Measurements from ENCODE around the gene ROMO1. TPM values are rescaled to one million over a fixed set of nuclear protein-coding genes. Genes with fewer than 3 reads are reported as not detected.
"Not testable (repeated sequence)": the region's sequence is repeated elsewhere in the genome, so short reads cannot be mapped to it uniquely, and the experiment has no call there.

ROMO1 gene
- total RNA-seq, 1 donor from 2014 or later = 103 TPM

DNA sequence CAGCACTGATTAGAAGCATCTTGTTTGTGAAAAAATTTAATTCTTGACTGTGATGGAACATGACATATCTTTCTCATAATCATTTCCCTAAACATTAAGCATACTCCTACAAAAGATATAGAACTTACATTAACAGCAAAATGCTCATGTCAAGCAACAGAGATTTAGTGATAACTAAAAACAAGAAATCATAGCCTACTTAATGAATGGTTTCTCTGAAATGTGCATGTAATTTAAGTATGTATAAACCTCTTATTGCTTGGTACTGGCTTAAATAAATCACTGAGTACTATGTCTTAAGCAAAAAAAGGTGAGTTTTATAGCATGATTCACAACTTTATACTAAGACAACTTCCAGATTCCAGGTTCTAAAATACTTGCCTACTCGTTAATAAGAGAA lies 9.3 kb downstream of the ROMO1 start:
- Histone ChIP-seq H3K27ac (ENCODE audit: low read depth, low read length) (no peak overlapping the region), H3K27me3 (ENCODE audit: control insufficient read depth in 3 of 3, insufficient read depth in 3 of 3, low read length in 3 of 3) (no peaks in the 10 kb centered on the region), H3K36me3 (ENCODE audit: control insufficient read depth in 3 of 3, insufficient read depth in 3 of 3, low read length in 3 of 3) (peaks cover 37 to 70% (median 66%) of the 10 kb centered on the region in 3 donors), H3K9me3 (ENCODE audit: control insufficient read depth in 3 of 3, low read length in 3 of 3) (no peaks in the 10 kb centered on the region), H3K4me1 (ENCODE audit: control insufficient read depth in 3 of 3, insufficient read depth in 3 of 3, low read length in 3 of 3) (peaks cover 2 to 15% (median 15%) of the 10 kb centered on the region in 3 donors), H3K9ac (ENCODE audit: low read depth in 1 of 3, low read length in 3 of 3) (no peak overlapping the region), H3K4me3 (ENCODE audit: low read length in 3 of 3) (no peak overlapping the region)

DNA sequence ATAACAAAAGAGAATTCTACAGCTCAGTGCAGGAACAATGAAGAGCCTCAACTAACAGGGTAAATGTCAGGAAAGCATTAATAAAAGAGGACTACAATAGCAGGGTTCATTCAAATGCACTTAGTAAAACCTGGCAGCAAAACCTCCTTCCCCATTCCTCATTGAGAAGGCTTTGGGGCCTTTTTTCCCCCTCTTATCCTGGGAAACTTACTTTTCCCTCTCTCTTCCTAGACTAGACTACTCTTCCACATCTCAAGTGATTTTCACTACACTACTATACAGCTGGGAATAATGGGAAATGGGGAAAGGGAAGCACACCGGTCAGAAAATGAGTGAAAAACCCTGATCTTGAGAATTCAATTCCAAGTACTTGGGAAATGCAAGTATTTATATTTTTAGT lies 10.1 kb downstream of the ROMO1 start:
- Histone ChIP-seq H3K36me3 (ENCODE audit: control insufficient read depth in 3 of 3, insufficient read depth in 3 of 3, low read length in 3 of 3) (peaks cover 40 to 70% (median 68%) of the 10 kb centered on the region in 3 donors), H3K9me3 (ENCODE audit: control insufficient read depth in 3 of 3, low read length in 3 of 3) (no peaks in the 10 kb centered on the region), H3K27me3 (ENCODE audit: control insufficient read depth in 3 of 3, insufficient read depth in 3 of 3, low read length in 3 of 3) (no peaks in the 10 kb centered on the region), H3K4me3 (ENCODE audit: low read length in 3 of 3) (no peak overlapping the region), H3K27ac (ENCODE audit: low read depth, low read length) (no peak overlapping the region), H3K4me1 (ENCODE audit: control insufficient read depth in 3 of 3, insufficient read depth in 3 of 3, low read length in 3 of 3) (peaks cover 2 to 15% (median 15%) of the 10 kb centered on the region in 3 donors), H3K9ac (ENCODE audit: low read depth in 1 of 3, low read length in 3 of 3) (no peak overlapping the region)

DNA sequence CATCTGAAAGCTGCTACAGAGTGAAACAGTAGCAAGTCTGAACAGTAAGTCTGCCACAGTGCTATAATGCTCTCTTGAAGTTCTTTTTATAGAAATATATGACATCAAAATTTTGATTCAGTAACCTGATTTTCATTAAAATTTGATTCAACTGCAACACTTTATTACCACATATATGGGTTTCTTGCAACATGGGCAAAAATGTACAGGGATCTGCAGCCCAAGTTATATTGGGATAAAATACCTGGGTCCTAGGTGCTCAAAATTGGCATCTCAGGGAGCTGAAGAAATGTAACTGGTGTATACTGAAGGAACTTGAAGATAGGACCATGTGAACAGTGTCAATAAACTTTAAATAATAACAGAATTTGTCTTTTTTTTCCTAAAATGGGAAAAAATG lies 10.8 kb downstream of the ROMO1 start:
- H3K9ac ChIP-seq (ENCODE audit: low read depth in 1 of 3, low read length in 3 of 3) = no peak overlapping the region
- no peaks in the 10 kb centered on the region for H3K27me3 ChIP-seq (ENCODE audit: control insufficient read depth in 3 of 3, insufficient read depth in 3 of 3, low read length in 3 of 3)
- no peak overlapping the region for H3K27ac ChIP-seq (ENCODE audit: low read depth, low read length)
- H3K4me1 ChIP-seq (ENCODE audit: control insufficient read depth in 3 of 3, insufficient read depth in 3 of 3, low read length in 3 of 3) = peaks cover 2 to 16% (median 15%) of the 10 kb centered on the region in 3 donors
- peaks cover 38 to 65% (median 61%) of the 10 kb centered on the region in 3 donors for H3K36me3 ChIP-seq (ENCODE audit: control insufficient read depth in 3 of 3, insufficient read depth in 3 of 3, low read length in 3 of 3)
- H3K4me3 ChIP-seq (ENCODE audit: low read length in 3 of 3) = no peak overlapping the region
- no peaks in the 10 kb centered on the region for H3K9me3 ChIP-seq (ENCODE audit: control insufficient read depth in 3 of 3, low read length in 3 of 3)

DNA sequence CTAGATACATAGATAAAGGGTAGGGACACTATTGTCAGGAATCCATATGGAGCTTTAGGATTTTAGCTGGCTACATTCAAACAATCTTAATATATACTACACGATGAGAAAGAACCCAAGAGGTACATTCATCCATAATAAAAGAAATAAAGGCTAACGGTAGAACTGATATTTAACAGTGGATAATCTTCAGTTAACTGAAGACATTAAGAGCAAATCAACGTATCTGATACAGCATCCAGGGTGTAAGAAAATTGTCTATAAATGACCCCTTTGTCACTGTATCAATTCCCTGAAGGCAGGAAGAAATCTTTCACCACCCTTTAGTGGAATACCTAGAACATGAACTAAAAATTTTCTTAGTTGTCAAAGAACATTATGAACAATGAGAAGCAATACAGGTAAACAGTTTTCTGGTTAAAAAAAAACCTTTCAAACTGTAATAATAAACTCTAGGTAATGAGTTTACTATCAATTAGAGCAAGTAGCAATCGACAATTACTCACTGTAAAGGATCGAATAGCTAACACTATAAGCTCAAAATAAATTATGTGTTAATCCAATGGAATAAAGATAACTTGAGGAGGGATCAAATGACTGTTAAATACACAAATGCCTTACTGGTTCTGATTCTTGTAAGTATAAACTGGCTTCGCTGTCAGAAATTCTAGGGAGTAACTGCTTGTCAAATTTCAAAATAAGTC lies 11.8 kb downstream of the ROMO1 start:
- Histone ChIP-seq H3K27ac (ENCODE audit: low read depth, low read length) (no peak overlapping the region), H3K9ac (ENCODE audit: low read depth in 1 of 3, low read length in 3 of 3) (no peak overlapping the region), H3K4me3 (ENCODE audit: low read length in 3 of 3) (no peak overlapping the region), H3K36me3 (ENCODE audit: control insufficient read depth in 3 of 3, insufficient read depth in 3 of 3, low read length in 3 of 3) (peaks cover 41 to 65% (median 62%) of the 10 kb centered on the region in 3 donors), H3K27me3 (ENCODE audit: control insufficient read depth in 3 of 3, insufficient read depth in 3 of 3, low read length in 3 of 3) (no peaks in the 10 kb centered on the region), H3K4me1 (ENCODE audit: control insufficient read depth in 3 of 3, insufficient read depth in 3 of 3, low read length in 3 of 3) (peaks cover 2 to 24% (median 18%) of the 10 kb centered on the region in 3 donors), H3K9me3 (ENCODE audit: control insufficient read depth in 3 of 3, low read length in 3 of 3) (no peaks in the 10 kb centered on the region)

DNA sequence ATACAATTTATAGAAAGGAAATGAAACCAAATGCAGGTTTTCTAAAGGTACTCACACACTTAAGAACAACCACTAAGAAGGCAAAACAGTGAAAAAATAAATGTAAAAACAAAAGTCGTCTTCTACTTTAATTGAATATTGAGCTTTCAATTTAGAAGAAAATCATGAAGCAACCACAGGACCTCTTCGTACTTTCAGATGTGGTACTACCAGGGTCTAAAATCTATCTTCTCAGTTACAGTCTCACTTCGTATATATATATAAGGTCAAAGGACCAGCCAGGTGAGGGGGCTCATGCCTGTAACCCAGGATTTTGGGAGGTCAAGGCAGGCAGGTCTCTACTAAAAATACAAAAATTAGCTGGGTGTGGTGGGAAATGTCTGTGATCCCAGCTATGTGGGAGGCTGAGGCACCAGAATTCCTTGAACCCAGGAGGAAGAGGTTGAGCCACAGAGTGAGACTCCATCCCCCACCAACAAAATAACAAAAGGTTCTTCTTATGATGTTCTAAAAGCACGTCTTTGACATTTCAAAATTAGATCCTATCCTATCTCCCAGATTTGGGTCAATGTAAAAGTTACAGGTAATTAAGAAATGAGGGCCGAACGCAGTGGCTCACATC lies 12.5 kb downstream of the ROMO1 start:
- Histone ChIP-seq H3K4me3 (ENCODE audit: low read length in 3 of 3) (no peak overlapping the region), H3K27me3 (ENCODE audit: control insufficient read depth in 3 of 3, insufficient read depth in 3 of 3, low read length in 3 of 3) (no peaks in the 10 kb centered on the region), H3K9ac (ENCODE audit: low read depth in 1 of 3, low read length in 3 of 3) (no peak overlapping the region), H3K9me3 (ENCODE audit: control insufficient read depth in 3 of 3, low read length in 3 of 3) (no peaks in the 10 kb centered on the region), H3K36me3 (ENCODE audit: control insufficient read depth in 3 of 3, insufficient read depth in 3 of 3, low read length in 3 of 3) (peaks cover 39 to 65% (median 62%) of the 10 kb centered on the region in 3 donors), H3K4me1 (ENCODE audit: control insufficient read depth in 3 of 3, insufficient read depth in 3 of 3, low read length in 3 of 3) (peaks cover 2 to 24% (median 18%) of the 10 kb centered on the region in 3 donors), H3K27ac (ENCODE audit: low read depth, low read length) (no peak overlapping the region)

DNA sequence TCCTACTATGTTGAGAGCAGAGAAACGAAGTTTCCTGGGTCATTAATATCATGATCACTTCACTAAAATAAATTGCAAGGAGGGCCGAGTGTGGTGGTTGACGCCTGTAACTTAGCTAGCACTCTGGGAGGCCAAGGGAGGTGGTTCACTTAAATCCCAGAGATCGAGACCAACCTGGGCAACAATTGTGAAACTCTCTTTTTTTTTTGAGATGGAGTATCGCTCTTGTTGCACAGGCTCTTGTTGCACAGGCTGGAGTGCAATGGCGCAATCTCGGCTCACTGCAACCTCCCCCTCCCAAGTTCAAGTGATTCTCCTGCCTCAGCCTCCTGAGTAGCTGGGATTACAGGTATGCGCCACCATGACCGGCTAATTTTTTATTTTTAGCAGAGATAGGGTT lies 13.9 kb downstream of the ROMO1 start:
- not testable (repeated sequence) for H3K27ac ChIP-seq (ENCODE audit: low read depth, low read length); H3K9me3 ChIP-seq (ENCODE audit: control insufficient read depth in 3 of 3, low read length in 3 of 3); H3K4me3 ChIP-seq (ENCODE audit: low read length in 3 of 3); H3K27me3 ChIP-seq (ENCODE audit: control insufficient read depth in 3 of 3, insufficient read depth in 3 of 3, low read length in 3 of 3); H3K9ac ChIP-seq (ENCODE audit: low read depth in 1 of 3, low read length in 3 of 3)
- H3K4me1 ChIP-seq (ENCODE audit: control insufficient read depth in 3 of 3, insufficient read depth in 3 of 3, low read length in 3 of 3) = peaks cover 2 to 24% (median 18%) of the 10 kb centered on the region in 3 donors
- H3K36me3 ChIP-seq (ENCODE audit: control insufficient read depth in 3 of 3, insufficient read depth in 3 of 3, low read length in 3 of 3) = peaks cover 42 to 78% (median 68%) of the 10 kb centered on the region in 3 donors

DNA sequence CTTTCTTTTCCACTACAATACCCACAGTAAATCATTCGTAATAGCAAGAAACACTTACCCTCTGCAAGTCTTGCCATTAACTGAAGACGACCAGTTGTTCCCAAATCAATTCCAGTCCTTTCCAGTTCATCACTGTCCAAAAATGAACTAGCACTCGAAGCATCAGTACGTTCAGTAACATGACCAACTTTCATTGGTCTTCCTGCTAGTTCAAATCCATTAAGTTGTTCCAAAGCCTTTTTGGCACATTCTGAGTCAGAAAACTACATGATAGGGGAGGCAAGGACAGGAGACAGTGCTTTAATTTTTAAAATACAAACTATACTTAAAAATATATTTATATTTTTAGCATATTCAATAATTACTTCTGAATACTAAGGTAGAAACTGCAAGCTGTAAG lies 14.9 kb downstream of the ROMO1 start:
- H3K27me3 ChIP-seq (ENCODE audit: control insufficient read depth in 3 of 3, insufficient read depth in 3 of 3, low read length in 3 of 3) = no peaks in the 10 kb centered on the region
- no peak overlapping the region for H3K4me3 ChIP-seq (ENCODE audit: low read length in 3 of 3)
- H3K9ac ChIP-seq (ENCODE audit: low read depth in 1 of 3, low read length in 3 of 3) = no peak overlapping the region
- H3K9me3 ChIP-seq (ENCODE audit: control insufficient read depth in 3 of 3, low read length in 3 of 3) = no peaks in the 10 kb centered on the region
- peaks cover 46 to 79% (median 71%) of the 10 kb centered on the region in 3 donors for H3K36me3 ChIP-seq (ENCODE audit: control insufficient read depth in 3 of 3, insufficient read depth in 3 of 3, low read length in 3 of 3)
- H3K4me1 ChIP-seq (ENCODE audit: control insufficient read depth in 3 of 3, insufficient read depth in 3 of 3, low read length in 3 of 3) = peaks cover 4 to 24% (median 16%) of the 10 kb centered on the region in 3 donors
- no peak overlapping the region for H3K27ac ChIP-seq (ENCODE audit: low read depth, low read length)

DNA sequence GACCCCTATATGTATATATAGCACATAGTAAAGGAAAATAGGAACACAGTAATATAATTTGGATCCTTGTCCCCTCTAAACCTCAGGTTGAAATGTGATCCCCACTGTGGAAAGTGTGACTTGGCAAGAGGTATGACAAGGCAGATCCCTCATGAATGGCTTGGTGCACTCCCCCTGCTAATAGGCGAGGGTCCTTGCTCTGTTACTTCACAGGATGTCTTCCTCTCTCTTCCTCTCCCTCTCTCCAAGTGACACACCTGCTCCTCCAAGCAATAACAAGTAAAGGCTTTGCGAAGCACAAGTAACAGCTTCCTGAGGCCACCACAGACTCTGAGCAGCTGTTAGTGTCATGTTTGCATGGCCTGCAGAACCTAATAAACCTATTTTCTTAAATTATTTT lies 16.4 kb downstream of the ROMO1 start:
- H3K36me3 ChIP-seq (ENCODE audit: control insufficient read depth in 3 of 3, insufficient read depth in 3 of 3, low read length in 3 of 3) = peaks cover 56 to 79% (median 72%) of the 10 kb centered on the region in 3 donors
- H3K9me3 ChIP-seq (ENCODE audit: control insufficient read depth in 3 of 3, low read length in 3 of 3) = no peaks in the 10 kb centered on the region
- peak overlapping the region; percentile 29 for H3K27ac ChIP-seq (ENCODE audit: low read depth, low read length)
- H3K4me1 ChIP-seq (ENCODE audit: control insufficient read depth in 3 of 3, insufficient read depth in 3 of 3, low read length in 3 of 3) = peaks cover 18 to 33% (median 18%) of the 10 kb centered on the region in 3 donors
- no peak overlapping the region for H3K9ac ChIP-seq (ENCODE audit: low read depth in 1 of 3, low read length in 3 of 3)
- no peaks in the 10 kb centered on the region for H3K27me3 ChIP-seq (ENCODE audit: control insufficient read depth in 3 of 3, insufficient read depth in 3 of 3, low read length in 3 of 3)
- H3K4me3 ChIP-seq (ENCODE audit: low read length in 3 of 3) = no peak overlapping the region

DNA sequence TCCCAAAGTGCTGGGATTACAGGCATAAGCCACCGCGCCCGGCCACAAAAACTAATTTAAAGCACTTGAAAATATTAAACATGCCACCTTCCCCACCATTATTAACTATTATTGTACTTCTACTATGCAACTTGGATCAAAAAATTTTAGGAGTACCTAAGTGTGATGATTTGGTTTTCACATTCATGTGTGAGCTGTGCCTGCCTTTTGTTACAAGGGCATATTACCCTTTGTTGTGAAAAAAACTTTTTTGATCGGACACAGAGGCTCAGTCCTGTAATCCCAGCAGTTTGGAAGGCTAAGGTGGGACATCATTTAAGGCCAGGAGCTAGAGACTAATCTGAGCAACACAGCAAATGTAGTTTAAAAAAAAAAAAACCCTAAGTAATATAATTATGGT lies 17.1 kb downstream of the ROMO1 start:
- Histone ChIP-seq H3K4me1 (ENCODE audit: control insufficient read depth in 3 of 3, insufficient read depth in 3 of 3, low read length in 3 of 3) (peaks cover 12 to 29% (median 20%) of the 10 kb centered on the region in 3 donors), H3K9ac (ENCODE audit: low read depth in 1 of 3, low read length in 3 of 3) (no peak overlapping the region), H3K9me3 (ENCODE audit: control insufficient read depth in 3 of 3, low read length in 3 of 3) (no peaks in the 10 kb centered on the region), H3K4me3 (ENCODE audit: low read length in 3 of 3) (no peak overlapping the region), H3K27ac (ENCODE audit: low read depth, low read length) (no peak overlapping the region), H3K27me3 (ENCODE audit: control insufficient read depth in 3 of 3, insufficient read depth in 3 of 3, low read length in 3 of 3) (no peaks in the 10 kb centered on the region), H3K36me3 (ENCODE audit: control insufficient read depth in 3 of 3, insufficient read depth in 3 of 3, low read length in 3 of 3) (peaks cover 62 to 85% (median 74%) of the 10 kb centered on the region in 3 donors)

DNA sequence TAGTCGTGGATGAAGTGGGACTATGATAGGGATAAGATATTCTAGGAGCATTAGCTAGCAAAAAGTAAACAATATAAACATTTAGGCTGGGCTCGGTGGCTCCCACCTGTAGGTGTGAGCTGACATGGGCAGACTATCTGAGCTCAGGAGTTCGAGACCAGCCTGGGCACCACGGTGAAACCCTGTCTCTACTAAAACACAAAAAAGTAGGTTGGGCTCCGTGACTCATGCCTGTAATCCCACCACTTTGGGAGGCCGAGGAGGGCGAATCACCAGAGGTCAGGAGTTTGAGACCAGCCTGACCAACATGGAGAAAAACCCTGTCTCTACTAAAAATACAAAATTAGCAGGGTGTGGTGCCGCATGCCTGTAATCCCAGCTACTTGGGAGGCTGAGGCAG lies 19.1 kb downstream of the ROMO1 start:
- not testable (repeated sequence) for H3K27ac ChIP-seq (ENCODE audit: low read depth, low read length); H3K4me3 ChIP-seq (ENCODE audit: low read length in 3 of 3); H3K9ac ChIP-seq (ENCODE audit: low read depth in 1 of 3, low read length in 3 of 3); H3K9me3 ChIP-seq (ENCODE audit: control insufficient read depth in 3 of 3, low read length in 3 of 3); H3K27me3 ChIP-seq (ENCODE audit: control insufficient read depth in 3 of 3, insufficient read depth in 3 of 3, low read length in 3 of 3)
- Histone ChIP-seq H3K36me3 (ENCODE audit: control insufficient read depth in 3 of 3, insufficient read depth in 3 of 3, low read length in 3 of 3) (peaks cover 65 to 89% (median 77%) of the 10 kb centered on the region in 3 donors), H3K4me1 (ENCODE audit: control insufficient read depth in 3 of 3, insufficient read depth in 3 of 3, low read length in 3 of 3) (peaks cover 5 to 26% (median 23%) of the 10 kb centered on the region in 3 donors)
